Endothelial cell of umbilical vein (primary cell): ENCODE results near the gene FBXW4. TPM values are rescaled to one million over a fixed set of nuclear protein-coding genes. Genes with fewer than 3 reads are reported as not detected.

ENCODE experiments used
- BruUV-seq: library from RNA; stranded (reverse); fragments of 400-500 nt; replicated peaks from 2 replicates; lab custom pipeline; 2021; lab: Mats Ljungman, UMichigan
- CTCF ChIA-PET: fragments of 300-600, 350-600 bp; sonication (Branson Sonifier 250); formaldehyde crosslinking; loops from one replicate; lab custom pipeline; 2021; ENCODE audit warnings: antibody characterized with exemption, inconsistent platforms; lab: Charles Lee
- POLR2A ChIA-PET: fragments of 300-600, 350-600 bp; sonication (Branson Sonifier 250); formaldehyde crosslinking; loops from one replicate; lab custom pipeline; 2021; ENCODE audit warnings: antibody characterized with exemption, inconsistent platforms; lab: Charles Lee
- DNase-seq: peaks from one replicate; pipeline ENCODE4 v3.0.0-alpha.2; 2011; ENCODE audit warnings: low read depth, low spot score
- FAIRE-seq: peaks from 2 replicates; lab custom pipeline; 2011; peaks lifted over from hg19 to GRCh38; lab: Jason Lieb, UNC
- H2AFZ ChIP-seq: 2 replicates; pipeline ENCODE4 v1.6.0; 2012; ENCODE audit warnings: low read depth, low read length, control low read depth, inconsistent platforms
- H3K27ac ChIP-seq: 2 replicates; pipeline ENCODE4 v1.5.1; 2011; ENCODE audit warnings: low read depth, mild to moderate bottlenecking, control low read depth, low read length, moderate library complexity; ENCODE audit not compliant: insufficient read depth
- H3K27me3 ChIP-seq, 2 experiments: 2 replicates each; pipeline versions ENCODE4 v1.6.0 to v1.6.1; 2011; ENCODE audit warnings: low read length in 2 of 2, mixed read lengths in 1 of 2; ENCODE audit not compliant: control insufficient read depth in 2 of 2, insufficient read depth in 2 of 2
- H3K36me3 ChIP-seq, 2 experiments: 2 replicates in 1 of 2; 3 replicates in 1 of 2; pipeline ENCODE4 v1.5.1; 2011; ENCODE audit warnings: low read length in 2 of 2, mild to moderate bottlenecking in 1 of 2, moderate library complexity in 1 of 2; ENCODE audit not compliant: control insufficient read depth in 2 of 2, insufficient read depth in 2 of 2; ENCODE audit errors: extremely low read depth in 1 of 2
- H3K4me1 ChIP-seq: 3 replicates; pipeline ENCODE4 v1.5.1; 2011; ENCODE audit warnings: mild to moderate bottlenecking, low read length; ENCODE audit not compliant: control insufficient read depth, insufficient read depth; ENCODE audit errors: extremely low read depth
- H3K4me2 ChIP-seq: 2 replicates; pipeline ENCODE4 v1.6.1; 2011; ENCODE audit warnings: low read length, control low read depth, mixed read lengths; ENCODE audit not compliant: insufficient read depth
- H3K4me3 ChIP-seq, 3 experiments: fragments of 200-600 bp in 1 of 3; sonication (generic), shearing (Covaris generic) in 1 of 3; replicated peaks in 1 of 3; 2 replicates each; pipeline ENCODE4 v1.5.1; 2011 to 2016; ENCODE audit warnings: control low read depth in 3 of 3, low read length in 3 of 3, mild to moderate bottlenecking in 2 of 3, inconsistent platforms in 1 of 3, low read depth in 1 of 3, moderate library complexity in 1 of 3; ENCODE audit not compliant: insufficient read depth in 1 of 3
- H3K79me2 ChIP-seq: 2 replicates; pipeline ENCODE4 v1.6.0; 2012; ENCODE audit warnings: low read length, inconsistent platforms; ENCODE audit not compliant: control insufficient read depth, insufficient read depth
- H3K9ac ChIP-seq: replicated peaks from 2 replicates; pipeline ENCODE3; 2011; ENCODE audit warnings: low read length, control low read depth; ENCODE audit not compliant: insufficient read depth; ENCODE audit errors: extremely low read depth
- H3K9me1 ChIP-seq: replicated peaks from 3 replicates; pipeline ENCODE4 v1.6.0; 2011; ENCODE audit warnings: mild to moderate bottlenecking, low read length; ENCODE audit not compliant: control insufficient read depth, insufficient read depth; ENCODE audit errors: extremely low read depth
- H3K9me3 ChIP-seq: replicated peaks from 2 replicates; pipeline ENCODE4 v1.5.1; 2012; ENCODE audit warnings: low read length, inconsistent platforms; ENCODE audit not compliant: control insufficient read depth, insufficient read depth
- H4K20me1 ChIP-seq: replicated peaks from 2 replicates; pipeline ENCODE3; 2011; ENCODE audit warnings: mild to moderate bottlenecking, low read length; ENCODE audit not compliant: control insufficient read depth, insufficient read depth; ENCODE audit errors: extremely low read depth
- EZH2 ChIP-seq: IDR thresholded peaks from 2 replicates; pipeline ENCODE4 v1.6.1; 2012; ENCODE audit warnings: borderline replicate concordance, low read depth, mild to moderate bottlenecking, moderate library complexity, low read length, inconsistent platforms; ENCODE audit not compliant: severe bottlenecking
- FOS ChIP-seq: IDR thresholded peaks from 2 replicates; pipeline ENCODE4 v1.6.1; 2011; ENCODE audit warnings: mild to moderate bottlenecking, low read length, moderate library complexity, borderline replicate concordance; ENCODE audit not compliant: insufficient read depth
- GATA2 ChIP-seq: IDR thresholded peaks from 2 replicates; pipeline ENCODE4 v1.7.0; 2011; ENCODE audit warnings: low read depth, mild to moderate bottlenecking, moderate library complexity, mixed read lengths, low read length; ENCODE audit not compliant: insufficient read length, insufficient read depth
- JUN ChIP-seq: IDR thresholded peaks from 2 replicates; pipeline ENCODE4 v1.6.1; 2011; ENCODE audit warnings: borderline replicate concordance, low read depth; ENCODE audit not compliant: insufficient read length, insufficient read depth
- MYC ChIP-seq: IDR thresholded peaks from one replicate; pipeline ENCODE4 v1.6.1; 2011; ENCODE audit warnings: mild to moderate bottlenecking, low read depth, low read length
- POLR2A ChIP-seq: IDR thresholded peaks from 2 replicates; pipeline ENCODE4 v1.6.1; 2012; ENCODE audit warnings: low read depth, mild to moderate bottlenecking, control low read depth, low read length
- POLR2AphosphoS5 ChIP-seq: IDR thresholded peaks from 2 replicates; pipeline ENCODE4 v1.6.1; 2012; ENCODE audit warnings: low read depth, mild to moderate bottlenecking, control low read depth, low read length, moderate library complexity; ENCODE audit not compliant: insufficient read depth
- dilution Hi-C: fragments of 300-500 bp; cut with MboI; formaldehyde crosslinking; loops from one replicate; pipeline ENCODE4 v1.15.0; 2019; ENCODE audit warnings: low sequenced_read_pairs; ENCODE audit not compliant: extremely low pct_ligation_motif_present
- intact Hi-C: fragments of 100-400 bp; cut with micrococcal nuclease; formaldehyde crosslinking; loops from one replicate; pipeline ENCODE4 v1.10.0; 2022
- polyA plus RNA-seq, 4 experiments: library from polyadenylated mRNA; depleted of rRNA in 3 of 4; stranded (reverse) in 3 of 4; unstranded in 1 of 4; fragments of >200 nt; gene quantifications; 2 replicates each; pipeline versions ENCODE4 v1.2.1 to v1.2.3, GENCODE V29; 2011 to 2012; ENCODE audit warnings: missing spikeins in 1 of 4
- total RNA-seq: library from RNA; stranded (reverse); gene quantifications from 2 replicates; pipeline ENCODE4 v1.2.3, GENCODE V29; 2021
- TF ChIP-seq, protein P1 (sequence below): IDR thresholded peaks from 2 replicates; pipeline ENCODE4 v1.6.1; 2011; ENCODE audit not compliant: insufficient read depth, insufficient read length
- TF ChIP-seq, protein P2 (sequence below), 2 donors: IDR thresholded peaks; 1 replicate in 1 of 2; 2 replicates in 1 of 2; pipeline ENCODE4 v1.5.1; 2011; ENCODE audit warnings: low read length in 2 of 2, mild to moderate bottlenecking in 2 of 2, moderate library complexity in 2 of 2, control low read depth in 1 of 2, inconsistent platforms in 1 of 2, low read depth in 1 of 2; ENCODE audit not compliant: insufficient read depth in 1 of 2; ENCODE audit errors: extremely low read depth in 1 of 2

Gene FBXW4
- total and polyA plus RNA-seq, 2 donors (not counting 3 experiments of a cell fraction or from before 2014, with no cell fraction given): 20.8 to 21.1 TPM

DNA sequence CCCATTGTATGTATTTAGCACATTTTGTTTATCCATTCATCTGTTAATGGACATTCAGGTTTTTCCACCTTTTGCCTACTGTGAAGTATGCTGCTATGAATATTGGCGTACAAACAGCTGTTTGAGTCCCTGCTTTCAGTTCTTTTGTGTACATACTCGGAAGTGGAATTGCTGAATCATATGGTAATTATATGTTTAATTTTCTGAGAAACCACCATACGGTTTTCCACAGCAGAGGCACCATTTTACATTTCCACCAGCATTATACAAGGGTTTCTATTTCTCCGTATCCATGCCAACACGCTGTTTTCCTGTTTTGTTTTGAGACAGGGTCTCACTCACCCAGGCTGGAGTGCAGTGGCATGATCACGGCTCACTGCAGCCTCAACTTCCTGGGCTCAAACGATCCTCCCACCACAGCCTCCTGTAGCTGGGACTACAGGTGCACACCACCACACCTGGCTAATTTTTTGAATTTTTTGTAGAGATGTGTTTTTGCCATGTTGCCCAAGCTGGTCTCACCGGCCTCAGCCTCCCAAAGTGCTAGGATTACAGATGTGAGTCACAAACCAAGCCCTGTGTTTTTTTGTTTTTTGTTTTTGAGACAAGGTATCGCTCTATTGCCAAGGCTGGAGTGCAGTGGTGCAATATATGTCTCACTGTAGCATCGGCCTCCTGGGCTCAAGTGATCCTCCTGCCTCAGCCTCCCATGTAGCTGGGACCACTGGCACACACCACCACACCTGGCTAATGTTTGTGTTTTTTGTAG lies 22.1 kb upstream of the FBXW4 start:
- no peak overlapping the region for H3K4me3 ChIP-seq
- H3K79me2 ChIP-seq: no peaks in the 10 kb centered on the region
- H3K27me3 ChIP-seq: peaks cover 6 to 8% of the 10 kb centered on the region in 2 experiments
- dilution Hi-C loops: no loop called here
- H3K9me3 ChIP-seq: no peaks in the 10 kb centered on the region
- H4K20me1 ChIP-seq: no peaks in the 10 kb centered on the region
- no peak overlapping the region for H3K27ac ChIP-seq
- BruUV-seq: no TSS peak
- H2AFZ ChIP-seq: no peak overlapping the region
- POLR2A ChIA-PET: no interaction called here
- DNase-seq: no peak
- H3K9me1 ChIP-seq: no peaks in the 10 kb centered on the region
- FAIRE-seq: no peak
- CTCF ChIA-PET: interaction anchor here (0.6 to 1.0 kb wide), 2 partner anchors 11 to 114 kb away, joined by 3 read pairs; no protein-coding TSS in a partner anchor
- no peak overlapping the region for H3K9ac ChIP-seq
- intact Hi-C loops: no loop called here
- no peak for TF ChIP-seq GATA2
- no peak for TF ChIP-seq FOS
- TF ChIP-seq, protein P1, sequence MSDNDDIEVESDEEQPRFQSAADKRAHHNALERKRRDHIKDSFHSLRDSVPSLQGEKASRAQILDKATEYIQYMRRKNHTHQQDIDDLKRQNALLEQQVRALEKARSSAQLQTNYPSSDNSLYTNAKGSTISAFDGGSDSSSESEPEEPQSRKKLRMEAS: no peak
- no peak for TF ChIP-seq JUN
- TF ChIP-seq POLR2AphosphoS5: no peak
- no peak for TF ChIP-seq POLR2A
- TF ChIP-seq, protein P2, sequence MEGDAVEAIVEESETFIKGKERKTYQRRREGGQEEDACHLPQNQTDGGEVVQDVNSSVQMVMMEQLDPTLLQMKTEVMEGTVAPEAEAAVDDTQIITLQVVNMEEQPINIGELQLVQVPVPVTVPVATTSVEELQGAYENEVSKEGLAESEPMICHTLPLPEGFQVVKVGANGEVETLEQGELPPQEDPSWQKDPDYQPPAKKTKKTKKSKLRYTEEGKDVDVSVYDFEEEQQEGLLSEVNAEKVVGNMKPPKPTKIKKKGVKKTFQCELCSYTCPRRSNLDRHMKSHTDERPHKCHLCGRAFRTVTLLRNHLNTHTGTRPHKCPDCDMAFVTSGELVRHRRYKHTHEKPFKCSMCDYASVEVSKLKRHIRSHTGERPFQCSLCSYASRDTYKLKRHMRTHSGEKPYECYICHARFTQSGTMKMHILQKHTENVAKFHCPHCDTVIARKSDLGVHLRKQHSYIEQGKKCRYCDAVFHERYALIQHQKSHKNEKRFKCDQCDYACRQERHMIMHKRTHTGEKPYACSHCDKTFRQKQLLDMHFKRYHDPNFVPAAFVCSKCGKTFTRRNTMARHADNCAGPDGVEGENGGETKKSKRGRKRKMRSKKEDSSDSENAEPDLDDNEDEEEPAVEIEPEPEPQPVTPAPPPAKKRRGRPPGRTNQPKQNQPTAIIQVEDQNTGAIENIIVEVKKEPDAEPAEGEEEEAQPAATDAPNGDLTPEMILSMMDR (IDR thresholded peaks at IDR 0.05; ENCODE audit: extremely low read depth in 1 of 2, insufficient read depth in 1 of 2, low read depth in 1 of 2, low read length in 2 of 2): no peak
- no peak for TF ChIP-seq MYC
- TF ChIP-seq EZH2: no peak
- H3K4me1 ChIP-seq: no peaks in the 10 kb centered on the region
- H3K4me2 ChIP-seq: no peak overlapping the region
- H3K36me3 ChIP-seq: no peaks in the 10 kb centered on the region
